Ecto neural progenitor cell (in vitro differentiated cells): Measurements from ENCODE around the gene AQP9.
"Not testable (repeated sequence)": the region's sequence is repeated elsewhere in the genome, so short reads cannot be mapped to it uniquely, and the experiment has no call there.

ENCODE experiments used
- DNase-seq: peaks from one replicate; pipeline ENCODE4 v3.0.0-alpha.2; 2018; ENCODE audit warnings: low spot score

The AQP9 gene

GRCh38 chr15:58179741-58180381 lies 41.7 kb downstream of the AQP9 start:
- DNase-seq: no peak

- peak; percentile 78 for DNase-seq
Measured at GRCh38 chr15:58182460-58183163, 44.4 kb downstream of the AQP9 start.

- DNase-seq: no peak
Measured at GRCh38 chr15:58185439-58185838, 47.3 kb downstream of the AQP9 start.

- DNase-seq: no peak
Measured at GRCh38 chr15:58189148-58189811, 51.1 kb downstream of the AQP9 start.

GRCh38 chr15:58190419-58190818 lies 52.2 kb downstream of the AQP9 start:
- no peak for DNase-seq

- not testable (repeated sequence) for DNase-seq
Measured at GRCh38 chr15:58193636-58194035, 55.5 kb downstream of the AQP9 start.

GRCh38 chr15:58200739-58201138 lies 62.6 kb downstream of the AQP9 start:
- DNase-seq: no peak

- no peak for DNase-seq
Measured at GRCh38 chr15:58201516-58201915, 63.3 kb downstream of the AQP9 start.

- no peak for DNase-seq
Measured at GRCh38 chr15:58203537-58203936, 65.4 kb downstream of the AQP9 start.

- no peak for DNase-seq
Measured at GRCh38 chr15:58206151-58206550, 68.0 kb downstream of the AQP9 start.

- not testable (repeated sequence) for DNase-seq
Measured at GRCh38 chr15:58208217-58208616, 70.0 kb downstream of the AQP9 start.

- DNase-seq: not testable (repeated sequence)
Measured at GRCh38 chr15:58209007-58209481, 70.9 kb downstream of the AQP9 start.

- not testable (repeated sequence) for DNase-seq
Measured at GRCh38 chr15:58210031-58210430, 71.8 kb downstream of the AQP9 start.

- DNase-seq: no peak
Measured at GRCh38 chr15:58212909-58213526, 74.8 kb downstream of the AQP9 start.

- no peak for DNase-seq
Measured at GRCh38 chr15:58213587-58214338, 75.6 kb downstream of the AQP9 start.

- DNase-seq: no peak
Measured at GRCh38 chr15:58214591-58215340, 76.6 kb downstream of the AQP9 start.

GRCh38 chr15:58217460-58217859 lies 79.3 kb downstream of the AQP9 start:
- DNase-seq: no peak

- no peak for DNase-seq
Measured at GRCh38 chr15:58221591-58222241, 83.5 kb downstream of the AQP9 start.

GRCh38 chr15:58222679-58223078 lies 84.5 kb downstream of the AQP9 start:
- no peak for DNase-seq

- DNase-seq: no peak
Measured at GRCh38 chr15:58223432-58223831, 85.3 kb downstream of the AQP9 start.

GRCh38 chr15:58224068-58224467 lies 85.9 kb downstream of the AQP9 start:
- DNase-seq: no peak
